ENCODE results near the gene CAMK4.

DNA sequence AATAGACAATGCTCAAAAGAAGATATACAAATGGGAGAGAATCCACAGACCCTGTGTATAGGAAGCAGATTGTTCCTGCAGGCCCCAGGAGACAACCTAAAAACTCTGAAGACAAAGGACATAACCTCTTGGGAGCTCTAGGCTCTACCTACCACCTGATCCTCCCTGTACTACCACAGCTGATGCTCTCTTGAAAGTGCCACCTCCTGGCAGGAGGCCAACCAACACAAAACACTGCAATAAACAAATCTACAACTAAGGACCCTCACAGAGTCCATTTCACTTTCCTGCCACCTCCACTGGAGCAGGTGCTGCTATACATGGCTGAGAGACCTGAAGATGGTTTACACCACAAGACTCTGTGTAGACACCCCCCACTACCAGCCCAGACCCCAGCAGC, 239.1 kb downstream of the CAMK4 start:
- TF ChIP-seq CTCF (IDR thresholded peaks at IDR 0.05) (no peak), EZH2 (IDR thresholded peaks at IDR 0.05) (no peak), EZH2phosphoT487 (IDR thresholded peaks at IDR 0.05) (no peak)
